CD4-positive, alpha-beta T cell treated with Interleukin-17A for 1 hour (primary cell): ENCODE data around the gene ZNF133.

Experiments
- DNase-seq: peaks from one replicate; pipeline ENCODE4 v3.0.0-alpha.2; 2020

Gene ZNF133

GRCh38 chr20:18364768-18365167 is 76.4 kb downstream of the ZNF133 start:
- DNase-seq, result no peak
